ENCODE measurements around the gene ZSCAN22. TPM values are rescaled to one million over a fixed set of nuclear protein-coding genes. Genes with fewer than 3 reads are reported as not detected.

ZSCAN22 gene
- total and polyA plus RNA-seq, 2 donors (not counting 3 experiments of a cell fraction or from before 2014, with no cell fraction given): 3.6 to 3.7 TPM

DNA sequence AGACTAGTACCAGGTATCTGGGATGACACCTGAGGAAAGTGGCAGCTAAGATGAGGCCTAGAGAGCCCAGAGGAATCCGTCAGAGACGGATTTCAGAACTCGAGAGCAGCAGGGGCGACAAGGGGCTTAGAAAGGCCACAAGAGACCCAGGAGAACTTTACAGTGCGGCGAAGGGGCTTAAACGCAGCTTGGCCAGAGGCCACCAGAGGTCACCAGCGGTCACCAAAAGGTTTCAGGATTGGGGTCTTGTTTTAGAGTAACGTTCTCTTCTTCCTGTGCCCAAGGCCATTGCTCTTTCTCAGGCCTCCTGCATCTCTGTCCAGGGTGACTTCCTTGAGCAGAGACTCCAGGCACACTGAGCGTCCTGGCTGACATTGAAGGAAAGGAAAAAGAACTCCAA lies 2.2 kb downstream of the ZSCAN22 start:
- Histone ChIP-seq H3K27ac (ENCODE audit: insufficient read depth, low read depth, low read length) (no peak overlapping the region), H3K9me1 (replicated peaks; ENCODE audit: control insufficient read depth, extremely low read depth, insufficient read depth, low read length) (no peaks in the 10 kb centered on the region), H4K20me1 (replicated peaks; ENCODE audit: control insufficient read depth, extremely low read depth, insufficient read depth, low read length) (no peaks in the 10 kb centered on the region), H2AFZ (ENCODE audit: low read depth, low read length) (no peak overlapping the region), H3K27me3 (ENCODE audit: control insufficient read depth in 2 of 2, insufficient read depth in 2 of 2, low read length in 2 of 2) (no peaks in the 10 kb centered on the region), H3K79me2 (ENCODE audit: control insufficient read depth, insufficient read depth, low read length) (peaks cover 18% of the 10 kb centered on the region), H3K9ac (replicated peaks; ENCODE audit: extremely low read depth, insufficient read depth, low read length) (no peak overlapping the region), H3K4me1 (ENCODE audit: control insufficient read depth, extremely low read depth, insufficient read depth, low read length) (peaks cover 12% of the 10 kb centered on the region), H3K4me3 (replicated peaks in 1 of 3; ENCODE audit: insufficient read depth in 1 of 3, low read depth in 1 of 3, low read length in 3 of 3) (no peak overlapping the region), H3K36me3 (ENCODE audit: control insufficient read depth in 2 of 2, extremely low read depth in 1 of 2, insufficient read depth in 2 of 2, low read length in 2 of 2) (no peaks in the 10 kb centered on the region), H3K4me2 (ENCODE audit: insufficient read depth, low read length) (no peak overlapping the region), H3K9me3 (replicated peaks; ENCODE audit: control insufficient read depth, insufficient read depth, low read length) (no peaks in the 10 kb centered on the region)
- FAIRE-seq: no peak
- intact Hi-C loops (cut with micrococcal nuclease) (no loop called here), dilution Hi-C loops (cut with MboI; ENCODE audit: extremely low pct_ligation_motif_present, low sequenced_read_pairs) (no loop called here)
- POLR2A ChIA-PET: no interaction called here
- CTCF ChIA-PET: no interaction called here
- DNase-seq (ENCODE audit: low read depth, low spot score): no peak
- no TSS peak for BruUV-seq (replicated peaks)
- TF ChIP-seq POLR2AphosphoS5 (IDR thresholded peaks at IDR 0.05; ENCODE audit: insufficient read depth, low read depth, low read length): no peak
- peak in 1 of 2 donors; percentile 6 for TF ChIP-seq CTCF (IDR thresholded peaks at IDR 0.05; ENCODE audit: extremely low read depth in 1 of 2, insufficient read depth in 1 of 2, low read depth in 1 of 2, low read length in 2 of 2)

- intact Hi-C loops (cut with micrococcal nuclease): no loop called here
- TF ChIP-seq, protein P1, sequence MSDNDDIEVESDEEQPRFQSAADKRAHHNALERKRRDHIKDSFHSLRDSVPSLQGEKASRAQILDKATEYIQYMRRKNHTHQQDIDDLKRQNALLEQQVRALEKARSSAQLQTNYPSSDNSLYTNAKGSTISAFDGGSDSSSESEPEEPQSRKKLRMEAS (IDR thresholded peaks at IDR 0.05; ENCODE audit: insufficient read depth, insufficient read length): no peak
- TF ChIP-seq FOS (IDR thresholded peaks at IDR 0.05; ENCODE audit: borderline replicate concordance, insufficient read depth, low read length) (no peak), MYC (IDR thresholded peaks at IDR 0.05; ENCODE audit: low read depth, low read length) (no peak), CTCF (IDR thresholded peaks at IDR 0.05; ENCODE audit: extremely low read depth in 1 of 2, insufficient read depth in 1 of 2, low read depth in 1 of 2, low read length in 2 of 2) (no peak), GATA2 (IDR thresholded peaks at IDR 0.05; ENCODE audit: insufficient read depth, insufficient read length, low read depth, low read length) (no peak), JUN (IDR thresholded peaks at IDR 0.05; ENCODE audit: borderline replicate concordance, insufficient read depth, insufficient read length, low read depth) (no peak), POLR2AphosphoS5 (IDR thresholded peaks at IDR 0.05; ENCODE audit: insufficient read depth, low read depth, low read length) (no peak), POLR2A (IDR thresholded peaks at IDR 0.05; ENCODE audit: low read depth, low read length) (no peak), EZH2 (IDR thresholded peaks at IDR 0.05; ENCODE audit: borderline replicate concordance, low read depth, low read length, severe bottlenecking) (no peak)
- Histone ChIP-seq H3K27me3 (ENCODE audit: control insufficient read depth in 2 of 2, insufficient read depth in 2 of 2, low read length in 2 of 2) (no peaks in the 10 kb centered on the region), H3K4me2 (ENCODE audit: insufficient read depth, low read length) (no peak overlapping the region), H3K4me3 (replicated peaks in 1 of 3; ENCODE audit: insufficient read depth in 1 of 3, low read depth in 1 of 3, low read length in 3 of 3) (no peak overlapping the region), H3K27ac (ENCODE audit: insufficient read depth, low read depth, low read length) (no peak overlapping the region), H3K9me1 (replicated peaks; ENCODE audit: control insufficient read depth, extremely low read depth, insufficient read depth, low read length) (no peaks in the 10 kb centered on the region), H3K9ac (replicated peaks; ENCODE audit: extremely low read depth, insufficient read depth, low read length) (no peak overlapping the region), H3K4me1 (ENCODE audit: control insufficient read depth, extremely low read depth, insufficient read depth, low read length) (peaks cover 12% of the 10 kb centered on the region), H3K79me2 (ENCODE audit: control insufficient read depth, insufficient read depth, low read length) (peaks cover 16% of the 10 kb centered on the region), H3K36me3 (ENCODE audit: control insufficient read depth in 2 of 2, extremely low read depth in 1 of 2, insufficient read depth in 2 of 2, low read length in 2 of 2) (peaks cover 0 to 7% of the 10 kb centered on the region in 2 experiments), H4K20me1 (replicated peaks; ENCODE audit: control insufficient read depth, extremely low read depth, insufficient read depth, low read length) (no peaks in the 10 kb centered on the region), H3K9me3 (replicated peaks; ENCODE audit: control insufficient read depth, insufficient read depth, low read length) (no peaks in the 10 kb centered on the region), H2AFZ (ENCODE audit: low read depth, low read length) (no peak overlapping the region)
- DNase-seq (ENCODE audit: low read depth, low spot score) (peak; percentile 22), FAIRE-seq (peak; percentile 42)
- BruUV-seq (replicated peaks): no TSS peak
- CTCF ChIA-PET: no interaction called here
- POLR2A ChIA-PET: no interaction called here
- dilution Hi-C loops (cut with MboI; ENCODE audit: extremely low pct_ligation_motif_present, low sequenced_read_pairs): no loop called here
These were observed 3.7 kb downstream of the ZSCAN22 start for GRCh38 chr19:58330458-58330857.
